Cardiac septum (tissue), 1 donor: ENCODE results near the gene ADISSP. TPM values are rescaled to one million over a fixed set of nuclear protein-coding genes. Genes with fewer than 3 reads are reported as not detected.
A peak's percentile ranks its signal among the peaks of the same experiment; 100 is the strongest.

Source experiments
- DNase-seq: peaks from one replicate; pipeline ENCODE4 v3.0.0-alpha.2; 2020; ENCODE audit warnings: low spot score
- intact Hi-C: fragments of 100-400 bp; cut with DNase I; formaldehyde crosslinking; loops from one replicate; pipeline ENCODE4 v1.14.0; 2022
- total RNA-seq: library from RNA; stranded (reverse); fragmentation: NEBNext Ultra II Directional; extraction: Animal tissue kit (Norgen Biotek cat#: 25700); gene quantifications from one replicate; pipeline ENCODE4 v1.2.1, GENCODE V29; 2021
- donor health status: DM: no; HTN: no; CAD: no.

Gene ADISSP
- total RNA-seq, 1 donor from 2014 or later, result 9.9 TPM

DNA sequence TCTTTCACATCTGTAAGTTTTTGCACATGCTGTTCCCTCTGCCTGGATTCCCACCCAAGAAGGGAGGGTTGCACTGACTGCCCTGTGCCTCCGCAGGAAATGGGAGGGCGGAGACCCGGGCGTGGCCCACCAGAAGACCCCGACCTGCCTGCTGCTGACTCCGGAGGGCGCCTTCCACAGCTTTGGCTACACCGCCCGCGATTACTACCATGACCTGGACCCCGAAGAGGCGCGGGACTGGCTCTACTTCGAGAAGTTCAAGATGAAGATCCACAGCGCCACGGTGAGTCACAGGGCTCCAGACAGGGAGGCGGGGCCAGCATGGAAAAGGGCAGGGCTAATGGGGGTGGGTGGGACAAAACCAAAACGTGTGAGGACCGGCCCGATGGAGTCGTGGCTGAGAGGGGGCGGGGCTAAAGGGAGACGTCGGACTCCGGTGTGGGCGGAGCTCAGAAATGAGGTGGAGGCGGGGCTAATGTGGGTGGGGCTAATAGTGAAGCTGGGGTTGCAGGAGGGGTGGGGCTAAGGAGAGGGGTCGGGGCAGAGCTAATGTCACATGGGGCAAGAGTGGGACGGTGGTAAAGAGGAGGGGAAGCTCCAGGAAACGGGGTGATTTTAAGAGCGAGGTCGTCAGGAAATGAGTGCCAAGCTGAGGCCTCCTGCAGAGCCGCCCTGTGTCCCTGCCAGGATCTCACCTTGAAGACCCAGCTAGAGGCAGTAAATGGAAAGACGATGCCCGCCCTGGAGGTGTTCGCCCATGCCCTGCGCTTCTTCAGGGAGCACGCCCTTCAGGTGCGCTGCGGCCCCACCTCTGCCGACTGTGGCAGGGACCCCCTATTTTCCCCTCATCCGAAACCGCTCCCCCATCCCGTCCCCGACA lies 22.5 kb downstream of the ADISSP start:
- intact Hi-C loops, result no loop called here
- peak; percentile 74 for DNase-seq

DNA sequence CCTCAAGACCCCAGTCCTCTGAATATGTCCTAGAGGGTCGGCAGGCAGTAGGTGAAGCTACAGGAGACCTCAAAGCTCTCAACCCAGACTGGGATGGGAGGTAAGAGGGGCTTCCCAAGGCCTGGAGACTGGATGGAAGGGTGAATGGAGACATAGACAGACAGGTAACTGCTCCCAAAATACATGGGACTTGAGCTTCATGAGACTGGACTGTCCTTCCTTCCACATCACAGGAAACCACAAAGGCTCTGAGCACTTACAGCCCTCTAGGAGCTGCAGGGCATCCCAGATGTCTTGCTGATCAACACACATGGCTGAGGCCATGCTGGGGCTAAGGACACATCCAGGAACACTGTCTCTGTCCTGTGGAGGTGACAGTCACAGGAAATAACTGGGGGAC lies 23.5 kb downstream of the ADISSP start:
- no peak for DNase-seq
- intact Hi-C loops, result no loop called here

DNA sequence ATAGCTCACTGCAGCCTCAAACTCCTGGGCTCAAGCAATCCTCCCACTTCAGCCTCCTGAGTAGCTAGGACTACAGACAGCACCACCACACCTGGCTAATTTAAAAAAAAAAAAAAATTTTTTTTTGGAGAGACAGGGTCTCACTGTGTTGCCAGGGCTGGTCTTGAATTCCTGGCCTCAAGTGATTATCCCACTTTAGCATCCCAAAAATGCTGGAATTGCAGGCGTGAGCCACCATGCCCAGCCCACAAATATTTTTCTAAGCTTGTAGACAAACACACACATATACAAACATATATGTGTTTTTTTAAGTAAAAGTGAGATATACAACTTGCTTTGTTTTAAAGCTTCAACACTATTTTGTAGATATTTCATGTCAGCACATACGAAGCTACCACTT lies 24.3 kb downstream of the ADISSP start:
- intact Hi-C loops, result no loop called here
- DNase-seq, result no peak

DNA sequence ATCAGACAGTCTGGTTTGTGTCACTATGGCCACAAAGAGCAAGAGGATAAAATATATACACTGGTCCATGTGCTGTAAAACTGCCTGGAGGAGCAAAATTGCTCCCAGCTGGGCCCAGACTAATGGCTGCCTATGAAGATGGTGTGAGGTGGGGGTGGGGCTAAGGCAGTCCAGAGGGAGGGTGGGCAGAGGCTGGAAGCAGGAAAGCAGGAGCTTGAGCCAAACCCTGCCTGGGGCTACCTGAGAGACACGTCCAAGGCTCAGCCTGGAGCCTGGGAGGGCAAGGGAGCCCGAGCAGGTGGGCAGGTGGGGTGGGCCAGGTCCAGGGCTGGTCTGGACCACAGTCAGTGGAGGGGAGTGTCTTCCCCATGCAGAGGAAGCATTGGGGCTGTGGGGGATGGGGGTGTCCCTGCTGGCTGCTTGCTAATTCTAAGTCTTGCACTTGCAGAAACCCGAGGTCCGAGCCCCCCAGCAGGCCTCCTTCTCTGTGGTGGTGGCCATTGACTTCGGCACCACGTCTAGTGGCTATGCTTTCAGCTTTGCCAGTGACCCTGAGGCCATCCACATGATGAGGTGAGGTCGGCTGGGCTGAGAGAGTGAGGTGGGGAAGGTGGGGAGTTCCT lies 25.6 kb downstream of the ADISSP start:
- intact Hi-C loops, result no loop called here
- DNase-seq, result no peak

DNA sequence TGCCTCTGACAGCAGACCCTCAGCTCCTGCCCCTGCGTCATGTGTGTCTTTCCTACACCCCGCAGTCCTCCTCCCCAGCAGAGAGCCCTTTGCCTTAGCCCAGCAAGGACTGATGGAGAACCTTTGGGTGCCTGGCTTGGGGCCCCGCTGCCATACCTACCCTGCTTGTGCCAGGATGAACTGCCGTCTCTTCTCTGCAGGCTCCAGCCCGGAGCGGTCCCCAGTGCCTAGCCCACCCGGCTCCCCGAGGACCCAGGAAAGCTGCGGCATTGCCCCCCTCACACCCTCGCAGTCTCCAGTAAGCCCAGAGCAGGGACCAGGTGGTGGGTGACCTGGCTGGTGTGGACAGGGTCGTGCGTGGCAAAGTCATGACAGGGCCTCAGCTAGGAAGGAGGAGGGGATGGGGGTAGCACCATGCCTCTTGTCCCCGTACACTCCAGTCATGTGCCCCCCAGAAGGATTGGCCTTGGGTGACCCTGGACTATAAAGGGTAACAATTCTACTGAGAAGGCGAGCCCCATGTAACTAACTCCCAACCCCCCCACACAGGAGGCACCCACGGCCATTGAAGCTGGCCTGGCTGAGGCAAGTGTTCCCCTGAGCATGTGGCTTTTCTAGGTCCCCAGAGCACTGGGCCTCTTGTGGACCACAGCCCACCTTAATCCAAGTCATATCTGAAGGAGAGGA lies 26.8 kb downstream of the ADISSP start:
- intact Hi-C loops, result no loop called here
- DNase-seq, result peak; percentile 71

DNA sequence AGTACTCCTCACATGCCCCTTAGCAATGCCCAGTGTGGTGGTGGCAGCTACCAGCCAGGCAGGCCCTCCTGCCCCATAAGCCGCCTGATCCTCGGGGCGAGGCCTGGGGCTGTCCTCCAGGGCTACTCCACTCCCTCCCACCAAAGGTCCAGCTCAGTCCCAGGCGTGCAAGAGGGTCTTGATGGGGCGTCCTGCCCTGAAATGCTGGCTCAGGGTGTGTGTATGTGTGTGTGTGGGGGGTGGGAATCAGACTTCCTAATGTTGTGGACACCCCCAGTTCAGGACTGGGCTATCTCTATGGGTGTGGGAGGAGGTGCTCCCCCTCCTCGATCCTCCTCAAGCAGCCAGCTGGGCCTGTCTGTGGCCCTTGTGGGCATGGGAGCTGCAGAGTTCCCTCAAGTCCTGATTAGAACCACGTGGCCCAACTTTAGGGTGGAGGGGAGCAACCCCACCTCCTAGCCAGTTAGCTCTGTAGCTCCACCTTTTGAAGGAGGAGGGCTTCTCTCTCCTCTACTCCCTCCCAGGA lies 27.6 kb downstream of the ADISSP start:
- intact Hi-C loops, result no loop called here
- no peak for DNase-seq

DNA sequence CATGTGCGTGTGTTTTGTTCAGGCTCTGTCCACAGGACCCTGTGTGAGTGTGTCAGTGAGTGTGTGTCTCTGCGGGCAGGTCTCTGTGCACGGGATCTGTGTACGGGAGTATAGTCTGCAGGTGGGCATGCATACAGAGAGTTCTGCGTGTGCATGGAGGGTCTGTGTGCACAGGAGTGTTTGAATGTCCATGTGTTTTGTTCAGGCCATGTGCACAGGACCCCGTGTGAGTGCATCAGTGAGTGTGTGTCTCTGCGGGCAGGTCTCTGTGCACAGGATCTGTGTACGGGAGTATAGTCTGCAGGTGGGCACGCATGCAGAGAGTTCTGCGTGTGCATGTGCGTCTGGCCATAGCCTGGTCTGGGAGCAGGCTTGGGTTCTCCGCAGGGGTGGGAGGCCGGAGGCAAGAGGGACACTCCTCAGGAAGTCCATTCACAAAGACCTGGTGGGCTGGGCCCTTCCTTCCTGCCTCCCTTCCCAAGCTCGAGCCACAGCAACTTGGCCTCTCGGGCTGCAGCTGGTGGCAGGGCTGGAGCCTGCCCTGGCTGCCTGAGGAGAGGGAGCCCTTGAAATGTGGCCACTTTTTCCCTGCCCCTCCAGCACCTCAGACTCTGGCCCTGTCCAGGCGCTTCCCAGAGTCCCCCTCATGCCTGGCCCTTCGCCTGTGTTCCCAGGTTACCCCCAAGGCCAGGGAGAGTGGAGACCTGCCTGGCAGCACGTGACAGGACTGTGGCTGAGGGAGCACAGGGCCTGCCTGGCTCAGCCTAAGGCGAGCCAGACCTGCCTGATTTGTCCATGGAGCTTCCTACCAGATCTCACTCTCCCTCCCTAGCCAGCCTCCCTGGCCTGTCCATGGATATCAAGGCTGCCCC lies 28.3 kb downstream of the ADISSP start:
- peak; percentile 76 for DNase-seq
- intact Hi-C loops, result no loop called here

DNA sequence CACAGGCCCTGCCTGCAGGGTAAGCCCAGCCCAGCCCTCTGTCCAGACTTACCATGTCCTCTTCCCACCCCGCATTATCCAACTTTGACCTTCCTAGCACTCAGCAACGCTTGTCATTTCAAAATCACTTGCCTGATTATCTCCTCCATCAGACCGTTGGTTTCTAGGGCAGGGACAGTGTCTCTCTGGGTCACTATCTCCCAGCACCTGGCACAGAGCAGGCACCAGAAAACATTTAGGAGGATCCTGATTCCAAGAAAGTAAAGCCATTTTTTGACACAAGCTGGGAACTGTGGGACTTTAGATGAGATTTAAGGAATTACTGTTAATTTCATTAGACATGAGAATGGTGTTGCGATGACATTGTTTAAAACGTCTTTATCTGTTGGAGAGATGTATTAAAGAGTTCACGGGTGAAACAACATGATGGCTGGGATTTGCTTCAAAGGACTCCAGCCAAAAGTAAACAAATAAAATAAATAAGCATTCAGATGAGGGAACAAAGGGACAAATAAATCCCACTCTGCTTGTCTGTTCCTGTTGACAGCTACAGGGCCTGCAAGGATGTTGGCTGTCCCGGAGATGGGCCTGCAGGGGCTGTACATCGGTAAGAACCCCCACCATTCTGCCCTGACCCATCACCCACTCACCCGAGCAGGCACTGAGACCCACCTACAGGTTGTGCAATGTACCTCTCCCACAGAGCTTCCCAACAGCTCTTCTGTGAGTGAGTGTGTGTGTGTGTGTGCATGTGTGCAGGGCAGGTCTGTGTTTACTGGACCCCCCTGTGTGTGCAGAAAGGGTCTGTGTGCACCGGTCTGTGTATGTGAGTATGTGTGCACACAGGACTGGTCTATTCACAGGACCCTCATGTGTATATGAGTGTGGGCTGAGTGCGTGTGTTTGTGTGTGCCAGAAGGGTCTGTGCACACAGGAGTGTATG lies 29.2 kb downstream of the ADISSP start:
- intact Hi-C loops, result no loop called here
- DNase-seq, result no peak

DNA sequence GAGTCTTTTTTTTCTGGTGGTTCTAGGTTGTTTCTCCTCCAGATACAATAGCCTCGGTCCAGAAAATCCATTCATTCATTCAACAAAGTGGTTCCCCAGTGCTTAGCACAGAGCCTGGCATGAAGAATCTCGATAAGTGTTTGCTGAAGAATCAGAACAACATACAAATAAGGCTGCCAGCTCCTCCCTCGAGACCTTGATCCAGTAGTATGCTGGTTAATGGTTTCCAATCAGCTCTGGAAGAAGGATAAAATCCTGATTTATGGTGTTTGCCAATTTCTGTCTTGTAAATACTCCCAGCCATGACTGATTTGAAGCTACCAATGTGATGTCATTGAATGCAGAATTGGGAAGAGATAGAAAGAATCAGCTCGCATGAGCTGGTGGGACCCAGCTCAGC lies 31.8 kb downstream of the ADISSP start:
- intact Hi-C loops, result no loop called here
- no peak for DNase-seq

DNA sequence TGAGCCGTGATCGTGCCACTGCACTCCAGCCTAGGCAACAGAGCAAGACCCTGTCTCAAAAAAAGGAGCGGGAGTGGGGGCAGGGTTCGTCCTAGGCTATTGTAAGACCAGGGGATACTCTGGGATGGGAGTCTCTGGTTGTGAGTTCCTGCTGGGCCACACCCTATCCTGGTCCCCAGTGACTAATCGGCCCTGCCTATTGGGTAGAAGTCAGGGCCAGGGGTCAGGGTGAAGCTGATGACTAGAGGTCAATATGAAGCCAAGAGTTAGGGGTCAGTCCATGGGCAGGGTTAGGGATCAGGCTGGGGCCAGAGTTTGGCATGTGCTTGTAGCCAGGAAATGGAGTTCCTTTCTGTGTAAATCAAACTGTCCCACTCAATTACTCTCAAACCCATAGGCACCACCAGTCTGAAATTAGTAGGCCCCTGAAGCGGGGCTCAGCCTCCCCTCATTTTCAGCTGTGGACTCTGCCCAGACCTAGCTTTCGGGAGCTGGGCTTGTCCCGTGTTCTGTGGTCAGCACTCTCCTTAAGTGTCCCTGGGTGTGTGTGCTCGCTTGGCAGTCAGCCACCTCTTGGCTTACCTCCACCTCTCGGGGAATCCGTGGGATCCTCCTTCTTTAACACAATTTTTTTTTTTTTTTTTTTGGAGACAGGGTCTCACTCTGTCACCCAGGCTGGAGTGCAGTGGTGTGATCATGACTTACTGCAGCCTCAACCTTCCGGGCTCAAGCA lies 33.3 kb downstream of the ADISSP start:
- intact Hi-C loops, result no loop called here
- no peak for DNase-seq

DNA sequence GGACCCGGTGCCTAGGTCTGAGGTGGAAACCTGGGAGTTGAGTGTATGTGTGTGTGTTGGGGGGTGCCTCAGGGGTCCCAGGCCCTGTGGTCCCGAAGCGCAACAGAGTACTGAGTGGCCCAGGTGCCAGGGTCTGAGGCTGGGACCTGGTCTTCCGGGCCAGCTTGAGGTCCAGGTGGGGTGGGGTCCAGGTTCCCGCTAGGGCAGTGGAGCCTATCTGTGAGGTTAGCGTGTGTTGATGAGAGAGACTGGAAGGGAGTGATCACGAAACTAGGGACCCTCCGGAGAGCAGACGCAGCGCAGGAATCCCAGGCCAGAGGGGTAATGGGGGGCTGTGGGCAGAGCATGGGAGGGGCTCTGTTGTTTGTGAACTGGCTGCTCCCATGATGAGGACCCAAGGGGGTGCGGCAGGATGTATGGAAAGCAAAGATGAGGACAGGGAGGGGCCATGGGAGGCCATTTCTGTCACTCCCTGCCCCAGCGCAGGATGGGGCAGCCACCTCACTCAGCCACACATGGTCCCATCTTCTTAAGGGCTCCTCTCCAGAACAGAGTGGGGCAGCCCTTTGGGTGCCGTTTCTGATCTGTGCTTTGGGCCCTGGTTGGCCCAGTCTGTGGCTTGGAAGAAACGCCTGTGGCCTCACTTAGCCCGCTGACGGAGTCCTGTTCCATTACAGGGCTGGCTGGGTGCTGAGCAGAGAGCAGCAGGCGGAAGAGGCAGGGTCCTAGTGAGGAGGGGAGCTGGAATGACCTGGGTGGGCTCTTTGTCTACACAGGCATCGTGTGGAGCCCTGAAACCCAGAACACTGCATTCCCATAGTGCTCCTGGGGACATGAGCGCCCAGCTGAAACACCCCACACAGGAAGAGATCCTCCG lies 34.2 kb downstream of the ADISSP start:
- intact Hi-C loops, result no loop called here
- DNase-seq, result peak; percentile 54

DNA sequence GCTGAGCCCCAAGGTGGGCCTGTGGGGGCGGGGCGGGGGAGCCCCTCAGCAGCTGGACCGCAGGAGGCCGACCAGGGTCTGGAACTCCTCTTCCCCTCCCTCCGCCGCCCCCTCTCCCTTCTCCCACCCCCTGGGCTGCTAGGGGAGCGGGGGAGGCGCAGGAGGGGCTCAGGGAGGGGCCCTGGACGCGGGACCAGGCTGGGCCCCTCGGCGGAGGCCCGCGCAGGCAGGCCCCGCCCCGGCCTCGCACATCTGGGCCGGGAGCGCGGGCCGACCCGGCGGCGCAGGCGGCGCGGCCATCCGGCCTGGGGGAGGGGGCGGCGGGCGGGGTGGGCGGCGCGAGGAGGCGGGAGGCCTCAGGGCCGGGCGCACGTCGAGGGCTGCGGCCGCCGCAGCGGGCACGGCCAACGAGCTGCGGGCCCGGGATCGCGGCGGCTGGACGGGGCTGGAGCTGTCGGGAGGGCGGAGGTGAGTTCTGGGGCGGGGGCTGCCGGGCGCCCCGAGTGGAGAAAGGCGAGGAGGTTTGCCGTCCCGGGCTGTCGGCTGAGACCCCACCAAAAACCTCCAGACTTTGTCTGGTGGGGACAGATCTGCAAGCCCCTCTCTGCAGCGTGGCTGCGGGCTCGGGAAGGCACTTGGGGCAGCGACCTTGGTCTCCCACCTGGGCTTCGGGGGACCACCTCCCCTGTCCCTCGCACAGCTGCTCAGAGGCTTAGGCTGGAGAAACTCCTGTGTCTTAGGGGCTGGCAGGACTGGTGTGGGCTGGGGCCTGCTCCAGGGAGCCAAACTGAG lies 35.0 kb downstream of the ADISSP start, which contains the start of gene HSPA12B:
Gene HSPA12B (plus strand): TSS at position 359 of the 792 bp plus-strand sequence. CDS start 5,990 bp downstream, outside the sequence.
- peak; percentile 50 for DNase-seq
- intact Hi-C loops, result no loop called here

DNA sequence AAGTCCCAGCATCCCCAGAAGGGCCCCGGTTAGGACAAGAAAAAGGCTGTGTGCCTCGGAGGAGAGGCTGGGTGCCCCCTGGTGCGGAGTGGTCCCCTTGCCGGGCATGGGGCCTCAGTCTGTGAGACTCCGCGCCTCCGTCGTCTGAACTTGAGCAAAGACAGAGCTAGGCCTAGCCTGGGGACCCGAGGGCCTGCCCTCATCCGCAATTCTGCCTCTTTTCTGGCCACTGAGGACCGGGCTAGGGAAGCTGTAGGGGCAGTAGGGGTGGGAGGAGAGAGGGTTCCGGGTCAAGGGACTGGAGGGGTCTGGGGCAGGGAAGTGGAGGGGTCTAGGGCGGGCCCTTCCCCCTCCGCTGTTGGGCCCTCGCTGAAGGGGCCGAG lies 35.6 kb downstream of the ADISSP start:
- intact Hi-C loops, result no loop called here
- DNase-seq, result no peak

DNA sequence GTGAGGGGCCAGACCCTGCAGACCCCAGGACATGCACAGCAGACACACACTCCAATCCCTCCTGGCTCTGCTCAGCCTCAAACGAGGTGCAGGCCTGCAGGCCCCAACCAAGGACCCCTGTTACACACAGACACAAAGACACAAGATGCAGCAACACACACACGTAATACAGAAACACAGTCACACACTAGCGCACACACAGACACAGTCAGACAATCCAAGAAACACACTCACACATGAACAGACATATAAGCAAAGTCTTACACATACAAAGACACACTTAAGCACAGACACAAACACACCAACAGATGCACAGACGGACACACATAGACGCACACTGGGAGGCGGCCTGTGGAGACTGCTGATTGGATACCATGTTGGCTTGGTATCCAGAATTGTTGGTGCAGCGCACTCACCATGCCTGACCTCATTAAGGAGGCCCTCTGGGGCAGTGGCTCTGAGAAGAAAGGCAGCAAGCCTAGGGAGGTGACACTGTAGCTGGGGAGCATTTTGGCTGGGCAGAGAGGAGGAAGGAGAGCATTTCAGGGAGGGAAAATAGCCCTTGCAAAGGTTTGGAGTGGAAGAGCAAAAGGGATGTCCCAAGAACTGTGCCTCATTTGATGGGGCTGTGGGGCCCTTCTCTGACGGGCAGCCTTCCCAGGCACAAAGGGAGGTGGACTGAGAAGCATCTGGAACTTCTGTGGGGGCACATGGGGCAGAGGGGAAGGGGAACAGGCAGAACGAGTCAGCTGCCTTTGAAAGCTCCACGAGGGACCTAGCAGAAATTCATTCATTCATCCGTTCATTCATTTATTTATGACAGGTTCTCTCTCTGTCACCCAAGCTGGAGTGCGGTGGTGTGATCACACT lies 36.5 kb downstream of the ADISSP start:
- intact Hi-C loops, result no loop called here
- DNase-seq, result no peak
